CD4-positive, alpha-beta T cell treated with Interleukin-4 for 1 hour (primary cell): ENCODE measurements around the gene IL22RA2.
A peak's percentile ranks its signal among the peaks of the same experiment; 100 is the strongest.

Experiments
- DNase-seq, 2 donors: peaks; one replicate each; pipeline ENCODE4 v3.0.0-alpha.2; 2020 to 2022

The IL22RA2 gene

DNA sequence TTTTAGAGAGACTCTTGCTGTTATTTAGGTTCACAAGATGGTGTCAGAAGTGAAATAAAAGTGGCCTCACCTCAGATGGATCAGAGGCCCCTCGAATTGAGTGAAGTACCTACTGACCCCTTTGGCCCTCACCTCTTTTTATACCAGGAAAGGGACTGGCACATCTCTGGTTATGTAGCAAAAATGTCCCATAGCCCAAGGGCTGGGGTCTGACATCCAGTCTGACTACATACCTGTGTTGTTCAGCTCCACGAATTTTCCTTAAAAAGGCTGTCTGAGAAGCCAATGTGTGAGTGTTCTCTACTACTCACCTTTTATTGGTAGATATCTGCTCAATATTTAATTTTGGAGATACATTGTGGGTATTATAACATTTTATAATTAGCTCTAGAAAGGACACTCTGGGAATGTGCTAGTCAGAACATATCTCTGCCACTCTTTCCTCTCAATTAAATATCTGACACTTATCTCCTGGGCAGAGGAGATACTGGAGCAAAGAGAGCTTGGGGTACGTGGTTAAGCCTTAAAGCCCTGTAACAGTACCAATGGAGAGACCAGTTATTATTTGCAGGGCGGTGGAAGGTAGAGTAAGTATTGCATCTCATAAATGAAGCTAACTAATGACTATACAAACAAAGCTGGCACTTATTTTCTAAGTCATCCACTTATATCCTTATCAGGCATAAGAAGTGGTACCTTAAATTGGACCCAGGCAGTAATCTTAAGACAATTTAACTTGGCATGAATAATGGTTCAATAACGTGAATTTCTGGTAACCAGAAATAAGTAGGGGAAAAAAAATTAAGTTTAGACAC, 20.0 kb upstream of the IL22RA2 start:
- DNase-seq, result no peak

GRCh38 chr6:137192821-137193220, 19.4 kb upstream of the IL22RA2 start:
- no peak for DNase-seq

- no peak for DNase-seq
Measured at GRCh38 chr6:137191670-137192069, 18.2 kb upstream of the IL22RA2 start.

DNA sequence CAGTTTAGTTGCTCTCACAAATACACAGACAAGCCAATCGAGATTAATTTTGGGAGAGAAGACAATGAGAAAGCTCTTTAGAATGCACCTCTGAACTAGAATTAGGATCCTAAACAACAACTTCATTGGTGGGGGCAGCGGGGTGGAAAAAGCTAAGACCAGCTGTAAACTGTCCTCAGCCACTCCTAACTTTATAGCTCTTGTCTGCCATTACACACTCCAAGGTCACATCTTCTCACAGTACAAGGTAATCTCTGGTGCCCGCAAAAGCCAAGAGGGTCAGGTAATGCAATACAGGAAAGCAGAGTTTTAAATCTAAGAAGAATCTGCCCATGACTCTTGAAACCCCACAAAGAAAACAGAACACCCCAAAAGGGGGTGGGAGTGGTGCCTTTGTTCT, 17.8 kb upstream of the IL22RA2 start:
- no peak for DNase-seq

- DNase-seq, result no peak
Measured at GRCh38 chr6:137190583-137191094, 17.2 kb upstream of the IL22RA2 start.

DNA sequence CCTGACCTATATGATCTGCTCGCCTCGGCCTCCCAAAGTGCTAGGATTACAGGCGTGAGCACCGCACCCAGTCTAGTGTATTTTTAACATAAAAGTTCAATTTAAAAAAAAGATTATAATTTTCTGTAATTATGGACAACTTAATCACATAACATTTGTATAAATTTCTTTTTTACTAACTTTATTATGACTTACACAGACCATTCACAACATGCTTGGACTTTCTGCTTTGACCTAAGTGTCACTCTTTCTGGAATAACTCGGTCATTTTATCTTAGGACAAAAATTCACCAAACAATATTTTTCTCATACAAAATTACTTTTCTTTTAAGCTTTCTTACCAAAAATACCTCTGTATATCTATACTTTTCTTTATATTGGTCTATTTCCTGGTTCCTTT, 15.4 kb upstream of the IL22RA2 start:
- no peak for DNase-seq

GRCh38 chr6:137185290-137185689, 11.8 kb upstream of the IL22RA2 start:
- no peak for DNase-seq

- no peak for DNase-seq
Measured at GRCh38 chr6:137182654-137183073, 9.2 kb upstream of the IL22RA2 start.

DNA sequence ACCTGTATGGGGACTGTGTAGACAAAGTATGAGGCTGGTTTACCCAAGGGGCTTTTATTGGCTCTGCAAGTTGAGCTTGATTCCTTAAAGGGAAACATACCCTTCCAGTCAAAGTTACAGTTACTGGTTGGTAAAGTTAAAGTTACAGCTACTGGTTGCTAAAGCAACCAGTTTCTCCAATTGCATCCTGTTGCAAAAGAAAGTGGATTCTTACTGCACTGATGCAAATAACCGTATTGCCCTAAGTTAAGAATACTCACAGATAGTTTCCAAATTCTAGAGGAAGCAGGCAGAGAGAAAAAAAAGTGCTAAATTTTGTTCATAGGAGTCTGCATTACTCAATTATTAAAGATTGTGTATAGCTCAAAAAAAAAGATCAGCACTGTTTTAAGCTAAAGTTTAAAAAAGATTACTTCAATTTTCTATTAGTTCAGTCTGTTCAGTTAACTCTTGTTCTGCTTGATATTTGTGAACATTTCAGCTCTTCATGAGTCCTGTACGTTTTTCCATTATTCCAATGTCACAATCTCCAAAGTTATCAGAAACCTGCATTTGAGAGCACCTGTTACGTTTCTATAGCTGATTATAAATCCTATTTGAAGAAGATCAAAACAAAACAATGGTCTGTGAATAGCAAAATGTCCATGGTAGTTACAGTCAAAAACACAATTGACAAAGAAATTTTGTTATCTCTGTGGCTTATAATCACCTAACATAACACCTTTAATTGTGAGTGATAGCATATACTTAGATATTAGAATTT, 8.6 kb upstream of the IL22RA2 start:
- no peak for DNase-seq

- DNase-seq, result no peak
Measured at GRCh38 chr6:137177611-137178010, 4.2 kb upstream of the IL22RA2 start.

- no peak for DNase-seq
Measured at GRCh38 chr6:137176729-137177128, 3.3 kb upstream of the IL22RA2 start.

DNA sequence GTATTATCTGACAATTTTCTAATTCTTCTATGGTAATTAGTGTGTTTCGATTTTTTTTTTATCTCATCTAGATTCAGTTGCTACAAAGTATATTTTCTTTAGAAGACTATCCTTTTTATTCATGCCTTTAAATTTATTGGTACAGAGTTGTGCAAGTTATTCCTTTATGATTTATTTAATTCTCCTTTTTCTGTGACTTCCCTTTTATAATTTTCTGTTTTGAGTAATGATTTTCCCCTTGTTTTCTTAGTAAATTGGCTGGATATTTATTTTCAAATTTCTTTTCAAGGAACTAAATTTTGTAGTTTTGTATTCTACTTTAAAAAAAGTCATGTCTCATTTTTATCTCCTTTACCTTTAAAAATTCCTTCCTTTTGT, 2.4 kb upstream of the IL22RA2 start:
- no peak for DNase-seq

GRCh38 chr6:137175157-137175867, 1.9 kb upstream of the IL22RA2 start:
- DNase-seq, result no peak

- no peak for DNase-seq
Measured at GRCh38 chr6:137172734-137173431, 561 bp downstream of the IL22RA2 start.

GRCh38 chr6:137171824-137172733, 1.4 kb downstream of the IL22RA2 start:
- peak in 1 of 2 donors; percentile 15 for DNase-seq

DNA sequence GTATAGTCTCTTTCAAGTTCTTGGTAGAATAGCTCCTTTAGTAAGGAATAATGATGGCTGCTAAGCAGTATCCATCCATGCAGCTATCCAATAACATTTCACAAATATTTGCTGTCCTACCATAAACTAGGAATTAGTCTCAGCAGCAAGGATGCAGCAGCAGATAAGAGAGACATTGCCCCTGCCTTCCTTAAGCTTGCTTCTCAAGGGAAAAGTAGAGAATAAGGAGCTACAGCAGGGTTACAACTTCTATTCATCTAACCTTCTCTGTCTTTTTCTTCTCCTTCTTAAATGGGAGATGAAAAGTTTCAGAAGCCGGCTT, 2.4 kb downstream of the IL22RA2 start:
- DNase-seq, result no peak

GRCh38 chr6:137170266-137171052, 3.0 kb downstream of the IL22RA2 start:
- no peak for DNase-seq

- no peak for DNase-seq
Measured at GRCh38 chr6:137167702-137168377, 5.6 kb downstream of the IL22RA2 start.

DNA sequence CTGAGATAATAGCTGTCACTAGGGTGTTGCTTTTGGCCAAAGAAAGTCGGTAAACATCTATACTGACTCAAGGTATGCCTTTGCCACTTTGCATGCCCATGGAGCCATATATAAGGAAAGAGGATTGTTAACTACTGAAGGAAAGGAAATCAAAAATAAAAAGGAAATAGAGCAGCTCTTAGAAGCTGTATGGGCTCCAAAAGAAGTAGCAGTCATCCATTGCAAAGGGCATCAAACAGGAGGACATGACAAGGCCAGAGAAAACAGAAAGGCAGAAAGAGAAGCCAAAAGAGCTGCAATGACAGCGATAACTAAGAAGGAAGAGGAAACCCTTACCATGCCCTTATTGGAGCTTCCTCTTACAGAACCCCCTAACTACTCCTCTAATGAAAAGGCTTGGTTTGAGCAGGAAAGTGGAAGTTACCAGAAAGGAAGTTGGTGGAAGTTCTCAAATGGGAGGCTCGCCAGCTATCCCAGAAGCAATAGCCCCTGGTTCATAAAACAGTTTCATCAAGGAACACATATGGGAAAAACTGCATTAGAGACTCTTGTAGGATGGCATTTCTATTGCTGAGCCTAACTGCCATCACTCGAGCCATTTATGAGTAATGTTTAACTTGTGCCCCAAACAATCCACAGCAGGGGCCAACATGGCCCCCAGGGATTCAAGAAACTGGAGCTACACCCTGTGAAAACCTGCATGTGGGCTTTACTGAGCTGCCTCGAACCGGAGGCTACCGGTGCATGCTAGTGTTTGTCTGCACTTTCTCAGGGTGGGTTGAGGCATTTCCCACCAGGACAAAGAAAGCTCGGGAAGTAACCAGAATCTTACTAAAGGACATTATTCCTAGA, 7.0 kb downstream of the IL22RA2 start:
- no peak for DNase-seq
